Caco-2 (cell line): ENCODE data around the gene FRY. TPM values are rescaled to one million over a fixed set of nuclear protein-coding genes. Genes with fewer than 3 reads are reported as not detected.

Experiments
- BruUV-seq: library from RNA; stranded (reverse); fragments of 400-500 nt; replicated peaks from 2 replicates; lab custom pipeline; 2021; lab: Mats Ljungman, UMichigan
- CTCF ChIA-PET: fragments of 300-600 bp; sonication (Branson Sonifier 250); formaldehyde crosslinking; loops from one replicate; lab custom pipeline; 2022; ENCODE audit warnings: antibody characterized with exemption; lab: Charles Lee
- POLR2A ChIA-PET: fragments of 300-600 bp; sonication (Branson Sonifier 250); formaldehyde crosslinking; loops from one replicate; lab custom pipeline; 2022; ENCODE audit warnings: antibody characterized with exemption; lab: Charles Lee
- DNase-seq, 2 experiments: peaks; one replicate each; pipeline versions ENCODE4 v3.0.0 to v3.0.0-alpha.2; 2020 to 2022
- H3K27me3 ChIP-seq: replicated peaks from 2 replicates; pipeline ENCODE4 v1.6.0; 2011; ENCODE audit warnings: low read length; ENCODE audit not compliant: control insufficient read depth, insufficient read depth
- H3K36me3 ChIP-seq: 2 replicates; pipeline ENCODE4 v1.5.1; 2011; ENCODE audit warnings: low read length; ENCODE audit not compliant: control insufficient read depth, insufficient read depth
- H3K4me1 ChIP-seq: fragments of 250-450 bp; sonication (Bioruptor Pico); 2 replicates; pipeline ENCODE4 v1.5.1; 2020; ENCODE audit warnings: mild to moderate bottlenecking
- H3K4me3 ChIP-seq: 2 replicates; pipeline ENCODE4 v1.5.1; 2011; ENCODE audit warnings: low read depth, mild to moderate bottlenecking, control low read depth, low read length
- H3K9me3 ChIP-seq: fragments of 250-450 bp; sonication (Bioruptor Pico); 2 replicates; pipeline ENCODE4 v1.5.1; 2020; ENCODE audit warnings: mild to moderate bottlenecking, moderate library complexity
- H3K27ac Mint-ChIP-seq: one replicate; pipeline ENCODE4 v1.8.0; 2022; ENCODE audit warnings: mixed read lengths; ENCODE audit not compliant: unreplicated experiment
- H3K27me3 Mint-ChIP-seq: one replicate; pipeline ENCODE4 v1.8.0; 2022; ENCODE audit warnings: mixed read lengths; ENCODE audit not compliant: insufficient read depth, unreplicated experiment
- H3K36me3 Mint-ChIP-seq: one replicate; pipeline ENCODE4 v1.8.0; 2022; ENCODE audit warnings: mild to moderate bottlenecking, mixed read lengths; ENCODE audit not compliant: insufficient read depth, unreplicated experiment
- H3K4me1 Mint-ChIP-seq: one replicate; pipeline ENCODE4 v1.8.0; 2022; ENCODE audit warnings: low read depth, mixed read lengths; ENCODE audit not compliant: unreplicated experiment
- H3K4me3 Mint-ChIP-seq: one replicate; pipeline ENCODE4 v1.8.0; 2022; ENCODE audit warnings: mild to moderate bottlenecking, moderate library complexity, mixed read lengths; ENCODE audit not compliant: unreplicated experiment
- H3K9me3 Mint-ChIP-seq: one replicate; pipeline ENCODE4 v1.8.0; 2022; ENCODE audit warnings: mixed read lengths; ENCODE audit not compliant: unreplicated experiment
- intact Hi-C: fragments of 100-400 bp; cut with micrococcal nuclease; formaldehyde crosslinking; loops from one replicate; pipeline ENCODE4 v1.10.0; 2022; ENCODE audit not compliant: unreplicated experiment
- total RNA-seq: library from RNA; stranded (reverse); gene quantifications from 2 replicates; pipeline ENCODE4 v1.2.3, GENCODE V29; 2022
- TF ChIP-seq, protein P1 (sequence below), 2 experiments: fragments of 200-600 bp in 1 of 2; IDR thresholded peaks; 1 replicate in 1 of 2; 2 replicates in 1 of 2; pipeline versions ENCODE4 v1.5.1 to v1.8.0; 2011 to 2022; ENCODE audit warnings: antibody characterized with exemption in 1 of 2, control low read depth in 1 of 2, inconsistent platforms in 1 of 2, low read depth in 1 of 2, low read length in 1 of 2, mild to moderate bottlenecking in 1 of 2, moderate library complexity in 1 of 2; ENCODE audit not compliant: insufficient read depth in 1 of 2, severe bottlenecking in 1 of 2, unreplicated experiment in 1 of 2

FRY gene
- total RNA-seq, 1 experiment from 2014 or later = 118 TPM

DNA sequence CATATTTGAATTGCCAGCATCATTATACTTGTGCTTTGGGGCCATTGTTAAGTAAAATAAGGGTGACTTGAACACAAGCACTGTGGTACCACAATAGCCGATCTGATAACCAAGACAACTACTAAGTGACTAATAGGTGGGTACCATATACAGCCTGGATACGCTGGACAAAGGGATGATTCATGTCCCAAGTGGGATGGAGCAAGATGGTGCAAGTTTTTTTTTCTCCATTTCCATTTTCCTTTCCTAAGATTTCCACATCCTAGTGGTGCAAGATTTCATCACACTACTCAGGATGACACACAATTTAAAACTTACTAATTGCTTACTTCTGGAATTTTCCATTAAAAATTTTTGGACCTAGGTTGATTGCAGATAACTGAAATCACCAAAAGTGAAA, 298.9 kb downstream of the FRY start:
- no peaks in the 10 kb centered on the region; the same call in 1 of the 2 replicates for H3K36me3 ChIP-seq
- H3K4me1 ChIP-seq = no peaks in the 10 kb centered on the region
- intact Hi-C loops = no loop called here
- DNase-seq = no peak
- H3K9me3 ChIP-seq = no peaks in the 10 kb centered on the region
- Mint-ChIP-seq H3K36me3 (peaks cover 72% of the 10 kb centered on the region), H3K27ac (no peak overlapping the region), H3K9me3 (no peaks in the 10 kb centered on the region), H3K4me1 (no peaks in the 10 kb centered on the region), H3K4me3 (no peak overlapping the region), H3K27me3 (no peaks in the 10 kb centered on the region)
- H3K4me3 ChIP-seq = no peak overlapping the region
- ChIA-PET POLR2A (no interaction called here), CTCF (no interaction called here)
- TF ChIP-seq, protein P1, sequence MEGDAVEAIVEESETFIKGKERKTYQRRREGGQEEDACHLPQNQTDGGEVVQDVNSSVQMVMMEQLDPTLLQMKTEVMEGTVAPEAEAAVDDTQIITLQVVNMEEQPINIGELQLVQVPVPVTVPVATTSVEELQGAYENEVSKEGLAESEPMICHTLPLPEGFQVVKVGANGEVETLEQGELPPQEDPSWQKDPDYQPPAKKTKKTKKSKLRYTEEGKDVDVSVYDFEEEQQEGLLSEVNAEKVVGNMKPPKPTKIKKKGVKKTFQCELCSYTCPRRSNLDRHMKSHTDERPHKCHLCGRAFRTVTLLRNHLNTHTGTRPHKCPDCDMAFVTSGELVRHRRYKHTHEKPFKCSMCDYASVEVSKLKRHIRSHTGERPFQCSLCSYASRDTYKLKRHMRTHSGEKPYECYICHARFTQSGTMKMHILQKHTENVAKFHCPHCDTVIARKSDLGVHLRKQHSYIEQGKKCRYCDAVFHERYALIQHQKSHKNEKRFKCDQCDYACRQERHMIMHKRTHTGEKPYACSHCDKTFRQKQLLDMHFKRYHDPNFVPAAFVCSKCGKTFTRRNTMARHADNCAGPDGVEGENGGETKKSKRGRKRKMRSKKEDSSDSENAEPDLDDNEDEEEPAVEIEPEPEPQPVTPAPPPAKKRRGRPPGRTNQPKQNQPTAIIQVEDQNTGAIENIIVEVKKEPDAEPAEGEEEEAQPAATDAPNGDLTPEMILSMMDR (IDR thresholded peaks at IDR 0.05; ENCODE audit: insufficient read depth in 1 of 2, low read depth in 1 of 2, low read length in 1 of 2, severe bottlenecking in 1 of 2, unreplicated experiment in 1 of 2) = no peak
- no peaks in the 10 kb centered on the region for H3K27me3 ChIP-seq
- no TSS peak for BruUV-seq

DNA sequence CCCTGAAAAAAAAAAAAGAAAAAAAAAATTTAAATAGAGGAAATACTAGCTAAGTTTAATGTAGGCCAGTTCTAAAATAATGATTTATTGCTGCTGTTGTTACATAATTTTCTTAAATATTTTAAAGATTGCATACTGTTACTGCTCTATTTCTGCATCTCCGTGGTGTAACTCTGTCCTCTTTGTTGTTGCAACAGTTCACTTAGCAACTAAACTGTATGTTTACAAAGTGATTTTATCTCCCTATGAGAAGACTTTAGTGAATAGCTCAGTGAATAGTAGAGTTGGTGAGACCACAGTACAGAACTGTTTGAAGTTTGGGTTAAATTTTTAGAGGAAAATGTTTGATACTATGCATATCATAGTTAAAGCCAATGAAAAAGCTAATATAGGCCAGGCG, 303.1 kb downstream of the FRY start:
- Mint-ChIP-seq H3K27ac (no peak overlapping the region), H3K4me3 (no peak overlapping the region), H3K9me3 (no peaks in the 10 kb centered on the region), H3K4me1 (no peaks in the 10 kb centered on the region), H3K36me3 (peaks cover 82% of the 10 kb centered on the region), H3K27me3 (no peaks in the 10 kb centered on the region)
- BruUV-seq = no TSS peak
- H3K4me1 ChIP-seq = no peaks in the 10 kb centered on the region
- no peaks in the 10 kb centered on the region for H3K27me3 ChIP-seq
- no peak overlapping the region for H3K4me3 ChIP-seq
- ChIA-PET CTCF (no interaction called here), POLR2A (no interaction called here)
- TF ChIP-seq, protein P1 (IDR thresholded peaks at IDR 0.05; ENCODE audit: insufficient read depth in 1 of 2, low read depth in 1 of 2, low read length in 1 of 2, severe bottlenecking in 1 of 2, unreplicated experiment in 1 of 2) = no peak
- intact Hi-C loops = loop anchor here (5.0 kb wide), 1 partner anchor 113 kb away; no protein-coding TSS in a partner anchor
- DNase-seq = no peak
- peaks cover 2% of the 10 kb centered on the region for H3K36me3 ChIP-seq
- H3K9me3 ChIP-seq = no peaks in the 10 kb centered on the region

DNA sequence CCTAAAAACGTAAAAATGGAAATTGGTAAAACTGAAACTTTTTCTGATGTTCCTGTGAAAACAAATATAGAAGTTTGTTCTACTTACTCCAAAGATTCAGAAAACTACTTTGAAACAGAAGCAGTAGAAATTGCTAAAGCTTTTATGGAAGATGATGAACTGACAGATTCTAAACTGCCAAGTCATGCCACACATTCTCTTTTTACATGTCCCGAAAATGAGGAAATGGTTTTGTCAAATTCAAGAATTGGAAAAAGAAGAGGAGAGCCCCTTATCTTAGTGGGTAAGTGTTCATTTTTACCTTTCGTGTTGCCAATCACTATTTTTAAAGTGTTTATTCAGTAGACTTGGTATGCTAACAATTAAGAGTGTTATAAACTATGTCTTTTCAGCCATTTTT, 309.3 kb downstream of the FRY start:
- no peaks in the 10 kb centered on the region for H3K9me3 Mint-ChIP-seq
- TF ChIP-seq, protein P1 (IDR thresholded peaks at IDR 0.05; ENCODE audit: insufficient read depth in 1 of 2, low read depth in 1 of 2, low read length in 1 of 2, severe bottlenecking in 1 of 2, unreplicated experiment in 1 of 2) = no peak
- H3K4me3 Mint-ChIP-seq = no peak overlapping the region
- ChIA-PET POLR2A (no interaction called here), CTCF (no interaction called here)
- H3K36me3 Mint-ChIP-seq = peaks cover 36% of the 10 kb centered on the region
- BruUV-seq = no TSS peak
- no peaks in the 10 kb centered on the region for H3K27me3 ChIP-seq
- DNase-seq = no peak
- H3K4me1 Mint-ChIP-seq = peaks cover 6% of the 10 kb centered on the region
- H3K27me3 Mint-ChIP-seq = no peaks in the 10 kb centered on the region
- intact Hi-C loops = no loop called here
- peaks cover 5% of the 10 kb centered on the region; the same call in 1 of the 2 replicates for H3K4me1 ChIP-seq
- H3K4me3 ChIP-seq = no peak overlapping the region
- no peak overlapping the region for H3K27ac Mint-ChIP-seq
- no peaks in the 10 kb centered on the region for H3K9me3 ChIP-seq
- 0 out of 2 replicates have a peak, but pooled peaks cover under 1% of the 10 kb centered on the region for H3K36me3 ChIP-seq
